Fibroblast of skin of left biceps (primary cell): Measurements from ENCODE around the gene ANO6.

ENCODE experiments used
- DNase-seq, 2 experiments: peaks; one replicate each; pipeline ENCODE4 v3.0.0-alpha.2; 2013; ENCODE audit warnings: low read depth in 2 of 2

The ANO6 gene

DNA sequence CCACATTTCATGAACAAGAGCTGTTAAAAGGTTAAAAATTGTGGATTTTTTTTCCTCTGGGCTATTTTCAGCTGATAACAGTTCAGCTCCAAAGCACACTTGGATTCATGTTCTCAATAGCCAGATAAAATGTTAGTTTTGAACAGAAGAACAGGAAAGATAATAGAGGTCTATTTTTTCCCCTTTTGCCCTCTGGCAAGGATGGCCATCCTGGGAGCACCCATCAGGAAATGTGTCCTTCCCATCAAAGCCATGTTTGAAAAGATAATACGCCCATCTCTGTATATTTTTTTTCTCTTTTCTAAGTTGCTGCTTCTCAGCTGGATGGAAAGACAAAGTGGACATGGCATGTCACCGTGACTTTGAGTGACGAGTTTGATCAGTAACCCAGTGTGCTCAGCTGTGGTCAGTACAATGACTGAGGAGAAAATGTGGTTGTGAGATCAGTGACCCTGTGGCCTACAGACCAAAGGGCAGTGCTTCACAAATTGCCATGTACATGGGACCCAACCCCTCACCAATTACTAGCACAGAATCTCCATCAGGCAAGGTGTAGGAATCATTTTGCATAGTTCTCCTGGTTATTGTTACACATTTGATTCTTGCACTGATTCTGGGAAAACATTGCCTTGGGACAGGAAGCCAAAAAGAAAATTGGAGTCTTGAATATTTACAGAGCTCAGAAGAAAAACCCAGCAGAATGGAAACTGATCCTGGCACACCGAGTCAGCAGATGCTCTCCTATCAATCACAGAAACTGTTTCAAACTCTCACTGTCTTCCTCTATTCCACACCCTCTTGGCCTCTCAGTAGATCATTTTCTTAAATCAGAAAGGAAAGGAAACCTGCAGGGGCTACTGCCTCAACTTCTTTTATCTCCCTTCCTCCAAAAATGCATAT lies 64.3 kb downstream of the ANO6 start:
- DNase-seq: no peak

GRCh38 chr12:45281994-45282393 lies 66.1 kb downstream of the ANO6 start:
- DNase-seq: no peak

DNA sequence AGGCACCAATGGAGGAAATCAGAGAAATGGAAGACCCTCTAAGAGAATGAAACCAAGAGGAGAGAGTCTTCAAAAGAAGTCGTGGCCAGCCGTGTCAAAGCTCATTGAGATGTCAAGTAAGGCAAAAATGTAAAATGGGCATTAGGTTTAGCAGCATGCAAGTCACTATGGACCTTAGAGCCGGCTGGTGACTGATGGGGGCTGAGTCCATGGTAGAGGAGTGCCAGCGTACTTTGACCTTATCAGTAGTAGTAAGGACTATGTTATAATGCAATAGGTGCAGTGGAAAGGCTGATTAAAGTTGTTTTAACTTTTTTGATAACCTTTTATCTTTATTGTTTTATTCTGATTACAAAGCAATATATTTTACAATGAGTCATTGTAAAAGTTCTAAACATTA lies 66.5 kb downstream of the ANO6 start:
- DNase-seq: no peak

GRCh38 chr12:45284096-45284901 lies 68.4 kb downstream of the ANO6 start:
- DNase-seq: no peak

- no peak for DNase-seq
Measured at GRCh38 chr12:45285717-45286116, 69.8 kb downstream of the ANO6 start.

GRCh38 chr12:45286621-45287020 lies 70.7 kb downstream of the ANO6 start:
- DNase-seq: no peak

DNA sequence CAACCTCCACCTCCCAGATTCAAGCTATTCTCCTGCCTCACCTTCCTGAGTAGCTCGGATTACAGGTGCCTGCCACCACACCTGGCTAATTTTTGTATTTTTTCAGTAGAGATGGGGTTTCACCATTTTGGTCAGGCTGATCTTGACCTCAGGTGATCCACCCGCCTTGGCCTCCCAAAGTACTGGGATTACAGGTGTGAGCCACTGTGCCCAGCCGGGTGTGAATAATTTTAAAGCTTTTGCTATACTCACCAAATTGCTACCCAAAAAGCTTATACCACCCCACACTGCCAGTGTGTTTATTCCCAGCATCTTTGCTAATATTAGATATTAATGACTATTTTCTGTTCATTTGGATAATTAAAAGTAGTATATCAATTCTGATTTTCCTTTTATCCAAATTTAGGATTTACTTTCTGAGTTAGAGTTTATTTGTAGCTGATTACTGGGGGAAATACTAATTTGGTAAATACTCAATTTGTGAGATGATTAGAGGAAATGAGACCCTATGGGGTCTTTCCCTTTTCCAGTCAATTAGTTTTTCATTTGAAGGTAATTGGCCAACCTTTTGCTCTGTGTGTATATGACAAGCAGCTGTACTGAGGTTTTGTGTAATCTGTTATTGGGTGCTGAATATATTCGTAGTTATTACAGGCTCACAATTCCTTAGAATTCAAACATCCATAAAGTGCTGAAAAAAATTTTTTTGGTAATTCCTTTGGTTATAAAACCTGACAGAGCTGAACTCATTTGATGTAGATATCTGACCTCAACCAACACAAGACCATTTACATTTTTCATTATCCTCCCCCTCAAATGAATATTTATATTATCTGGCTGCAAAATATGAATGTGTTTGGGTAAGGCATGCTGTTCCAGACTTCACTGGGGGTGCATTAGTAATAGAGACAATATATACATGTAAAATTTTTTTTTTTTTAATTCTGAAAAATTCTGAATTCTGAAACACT lies 73.6 kb downstream of the ANO6 start:
- DNase-seq: no peak

DNA sequence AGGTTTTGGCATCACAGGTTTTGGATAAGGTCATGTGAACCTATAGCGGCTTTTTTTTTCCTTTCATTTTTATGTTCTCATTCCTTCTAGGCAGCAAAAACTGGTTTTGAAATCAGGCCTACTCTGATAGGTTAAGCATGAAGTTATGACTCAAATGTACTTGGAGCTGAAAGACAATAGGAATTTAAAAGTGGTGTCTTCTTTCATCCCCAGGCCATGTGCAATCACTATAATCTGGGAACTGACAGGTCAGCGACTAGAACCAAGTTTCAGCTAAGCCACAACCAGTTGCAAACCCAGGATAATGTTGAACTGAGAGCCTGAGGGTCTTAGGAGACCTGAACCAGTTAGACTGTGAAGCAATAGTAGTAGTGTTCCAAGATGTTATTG lies 74.3 kb downstream of the ANO6 start:
- no peak for DNase-seq

DNA sequence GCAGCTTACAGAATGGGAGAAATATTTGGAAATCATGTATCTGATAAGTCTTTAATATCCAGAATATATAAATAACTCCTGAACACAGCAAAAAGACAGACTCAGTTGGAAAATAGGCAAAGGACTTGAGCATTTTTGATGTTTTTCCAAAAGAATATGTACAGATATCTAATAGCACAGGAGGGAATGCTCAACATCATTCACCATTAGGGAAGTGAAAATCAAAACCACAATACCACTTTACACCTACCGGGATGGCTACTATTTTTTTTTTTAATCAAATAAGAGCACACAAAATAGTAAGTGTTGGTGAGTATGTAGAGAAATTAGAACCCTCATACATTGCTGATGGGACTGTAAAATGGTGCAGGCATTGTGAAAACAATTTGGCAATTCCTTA lies 75.6 kb downstream of the ANO6 start:
- no peak for DNase-seq

DNA sequence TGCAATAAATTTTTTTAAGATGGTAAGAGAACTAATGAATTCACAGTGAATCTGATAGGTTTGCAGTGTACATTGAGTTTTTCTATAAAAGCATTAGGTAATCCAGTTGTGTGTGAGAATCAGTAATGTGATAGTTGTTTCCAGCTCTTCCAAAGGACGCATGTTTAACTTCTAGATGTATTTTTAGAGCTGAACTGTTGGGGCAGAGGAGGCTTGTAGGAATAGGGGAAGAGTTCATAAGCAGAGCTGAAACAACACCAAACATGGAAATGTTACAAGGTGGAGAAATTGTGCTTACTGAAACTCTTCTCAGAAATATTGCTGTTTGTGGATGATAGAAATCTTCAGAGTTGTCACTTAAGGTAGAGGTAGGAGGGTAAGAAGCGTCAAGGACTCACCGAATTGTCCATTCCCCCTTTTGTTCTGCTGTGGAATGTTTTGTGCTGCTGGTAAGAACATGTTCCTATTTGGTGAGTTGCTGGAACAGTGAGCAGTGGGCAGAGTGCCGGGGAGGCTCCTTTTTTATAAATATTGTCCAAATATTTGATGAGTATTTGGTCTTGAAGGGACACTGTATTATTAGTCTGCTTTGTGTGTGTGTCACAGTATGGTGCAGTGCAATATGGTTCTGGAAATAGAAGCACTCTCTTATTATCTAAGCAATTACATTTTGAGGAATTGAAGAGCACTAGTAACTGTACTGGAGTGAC lies 76.7 kb downstream of the ANO6 start:
- DNase-seq: no peak

- DNase-seq: no peak
Measured at GRCh38 chr12:45294906-45295305, 79.0 kb downstream of the ANO6 start.

- DNase-seq: no peak
Measured at GRCh38 chr12:45296046-45296586, 80.2 kb downstream of the ANO6 start.

DNA sequence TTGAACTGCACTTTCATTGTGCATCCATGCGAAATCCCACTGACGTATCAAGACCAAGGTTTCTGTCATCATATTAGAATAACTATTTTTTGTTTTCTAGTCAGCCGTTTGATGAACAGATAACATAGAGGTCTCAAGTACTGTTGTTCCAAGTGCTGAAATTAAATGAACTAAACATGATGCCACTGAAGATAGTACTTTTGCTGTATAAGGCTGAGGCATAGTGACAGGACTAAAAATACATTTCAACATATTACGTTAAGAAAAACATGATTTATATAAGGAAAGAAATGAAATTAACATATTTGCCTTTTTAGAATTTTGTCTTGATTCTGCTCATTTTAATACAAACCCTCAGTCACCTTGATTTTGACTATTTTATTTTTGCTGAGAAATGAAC lies 82.2 kb downstream of the ANO6 start:
- no peak for DNase-seq

- DNase-seq: peak; percentile 63 to 65
Measured at GRCh38 chr12:45298721-45299692, 83.1 kb downstream of the ANO6 start.

GRCh38 chr12:45302621-45303369 lies 86.9 kb downstream of the ANO6 start:
- DNase-seq: no peak

GRCh38 chr12:45303945-45304344 lies 88.0 kb downstream of the ANO6 start:
- no peak for DNase-seq

GRCh38 chr12:45304514-45305178 lies 88.8 kb downstream of the ANO6 start:
- DNase-seq: no peak

- no peak for DNase-seq
Measured at GRCh38 chr12:45305907-45306306, 90.0 kb downstream of the ANO6 start.
